GM12875 (cell line): Measurements from ENCODE around the gene THOP1.

Source experiments
- H3K4me3 ChIP-seq: one replicate; pipeline ENCODE4 v1.5.1; 2011; ENCODE audit warnings: low read depth, low read length, control low read depth
- CTCF ChIP-seq: IDR thresholded peaks from 2 replicates; pipeline ENCODE4 v1.5.1; 2011; ENCODE audit warnings: low read depth, mild to moderate bottlenecking, control low read depth, inconsistent platforms, low read length, moderate library complexity, borderline replicate concordance; ENCODE audit not compliant: insufficient read depth

Gene THOP1

GRCh38 chr19:2799273-2800020 is 14.1 kb downstream of the THOP1 start:
- no peak for TF ChIP-seq CTCF

GRCh38 chr19:2800506-2800905 is 15.2 kb downstream of the THOP1 start:
- no peak for TF ChIP-seq CTCF
- H3K4me3 ChIP-seq = no peak overlapping the region

More at GRCh38 chr19:2799273-2800020, 14.1 kb downstream of the THOP1 start:
- H3K4me3 ChIP-seq = no peak overlapping the region

- H3K4me3 ChIP-seq = no peak overlapping the region
- TF ChIP-seq CTCF = no peak
Observed at GRCh38 chr19:2802826-2803225, 17.5 kb downstream of the THOP1 start.

GRCh38 chr19:2803486-2804155 is 18.3 kb downstream of the THOP1 start:
- TF ChIP-seq CTCF = no peak
- no peak overlapping the region for H3K4me3 ChIP-seq

- TF ChIP-seq CTCF = no peak
- H3K4me3 ChIP-seq = no peak overlapping the region
Observed at GRCh38 chr19:2804156-2805004, 19.1 kb downstream of the THOP1 start.

- TF ChIP-seq CTCF = no peak
- H3K4me3 ChIP-seq = no peak overlapping the region
Observed at GRCh38 chr19:2805261-2805900, 20.1 kb downstream of the THOP1 start.
